Measurements from ENCODE around the gene SFT2D2. TPM values are rescaled to one million over a fixed set of nuclear protein-coding genes. Genes with fewer than 3 reads are reported as not detected.
"Not testable (repeated sequence)": the region's sequence is repeated elsewhere in the genome, so short reads cannot be mapped to it uniquely, and the experiment has no call there.

The SFT2D2 gene
- polyA plus RNA-seq (2013) = 15.6 TPM

GRCh38 chr1:168225476-168226190, at the start of gene SFT2D2:
Gene SFT2D2 (plus strand): TSS chr1:168226004. CDS start chr1:168226080, 76 bp downstream.
- Histone ChIP-seq H3K27ac (ENCODE audit: insufficient read depth in 1 of 2, low read depth in 1 of 2, low read length in 2 of 2, poor library complexity in 1 of 2, severe bottlenecking in 2 of 2) (peak within 1 kb of the TSS; percentile 53 to 78), H3K4me1 (ENCODE audit: control extremely low read depth in 1 of 4, control insufficient read depth in 4 of 4, insufficient read depth in 4 of 4, low read length in 3 of 4) (peaks cover 12 to 40% (median 32%) of the 10 kb centered on the region in 4 experiments), H3K4me3 (ENCODE audit: control insufficient read depth in 1 of 7, extremely low read depth in 1 of 7, insufficient read depth in 4 of 7, low read depth in 2 of 7, low read length in 6 of 7) (peak within 1 kb of the TSS; percentile 46 to 89 (median 80)), H3K27me3 (replicated peaks in 2 of 5; ENCODE audit: control insufficient read depth in 4 of 5, insufficient read depth in 5 of 5, low read length in 4 of 5) (no peaks in the 10 kb centered on the region), H3K36me3 (ENCODE audit: control insufficient read depth in 4 of 4, insufficient read depth in 4 of 4, low read length in 3 of 4) (peaks cover 1 to 12% (median 6%) of the 10 kb centered on the region in 4 experiments), H3K9me3 (ENCODE audit: control extremely low read depth in 1 of 5, control insufficient read depth in 4 of 5, insufficient read depth in 2 of 5, low read depth in 1 of 5, low read length in 4 of 5) (peaks cover 0 to 4% (median 0%) of the 10 kb centered on the region in 5 experiments)
- whole genome bisulfite sequencing (ENCODE audit: insufficient coverage) = 2% methylated on average over 43 of the region's 58 CpGs
- POLR2A ChIA-PET = no interaction called here
- DNase-seq = peak; percentile 71 to 91 (median 86)
- CTCF ChIA-PET = interaction anchor here (1.2 to 3.9 kb wide), 4 partner anchors 8 to 46 kb away, joined by 3 to 23 read pairs (median 8); partner anchors contain the start of gene TIPRL

DNA sequence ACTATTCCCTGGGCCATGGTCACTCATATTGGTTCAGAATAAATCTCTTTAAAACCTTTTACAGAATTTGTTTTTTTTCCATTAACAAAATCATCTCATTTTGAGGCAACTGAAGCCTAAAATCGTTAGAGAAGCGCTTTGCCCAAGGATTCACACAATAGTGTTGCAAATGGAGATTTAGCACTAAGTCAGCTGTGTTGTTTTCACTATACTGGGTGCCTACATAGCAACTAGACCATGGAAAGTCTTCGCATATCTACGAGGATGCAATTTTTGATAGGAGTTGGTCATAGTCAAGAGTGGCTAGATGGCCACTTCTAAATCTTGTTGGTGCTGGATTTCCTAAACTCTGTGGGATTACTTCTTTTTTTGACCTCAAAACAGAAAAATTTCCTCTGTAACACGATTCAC, 47.6 kb upstream of the SFT2D2 start:
- 69% methylated on average over 5 of the region's 5 CpGs for WGBS (ENCODE audit: insufficient coverage)
- no peak for DNase-seq
- no peaks in the 10 kb centered on the region for H3K9me3 ChIP-seq (ENCODE audit: control extremely low read depth in 1 of 5, control insufficient read depth in 4 of 5, insufficient read depth in 2 of 5, low read depth in 1 of 5, low read length in 4 of 5)
- H3K4me3 ChIP-seq (ENCODE audit: control insufficient read depth in 1 of 7, extremely low read depth in 1 of 7, insufficient read depth in 4 of 7, low read depth in 2 of 7, low read length in 6 of 7) = peak overlapping the region in 6 of 7 experiments; percentile 65 to 100 (median 96)
- no peaks in the 10 kb centered on the region for H3K36me3 ChIP-seq (ENCODE audit: control insufficient read depth in 4 of 4, insufficient read depth in 4 of 4, low read length in 3 of 4)
- POLR2A ChIA-PET = no interaction called here
- H3K27me3 ChIP-seq (replicated peaks in 2 of 5; ENCODE audit: control insufficient read depth in 4 of 5, insufficient read depth in 5 of 5, low read length in 4 of 5) = no peaks in the 10 kb centered on the region
- CTCF ChIA-PET = no interaction called here
- peaks cover 5 to 21% (median 13%) of the 10 kb centered on the region in 4 experiments for H3K4me1 ChIP-seq (ENCODE audit: control extremely low read depth in 1 of 4, control insufficient read depth in 4 of 4, insufficient read depth in 4 of 4, low read length in 3 of 4)
- H3K27ac ChIP-seq (ENCODE audit: insufficient read depth in 1 of 2, low read depth in 1 of 2, low read length in 2 of 2, poor library complexity in 1 of 2, severe bottlenecking in 2 of 2) = peak overlapping the region; percentile 73 to 91

GRCh38 chr1:168178638-168179437, 47.0 kb upstream of the SFT2D2 start, which contains the start of gene TIPRL:
Gene TIPRL (plus strand): TSS chr1:168178962. CDS start chr1:168179078, 116 bp downstream.
- ChIA-PET POLR2A (interaction anchor here (0.6 kb wide), 2 partner anchors 68 to 1146 kb away, joined by 3 read pairs; no protein-coding TSS in a partner anchor), CTCF (interaction anchor here (1.0 to 2.2 kb wide), 2 partner anchors 10 to 47 kb away, joined by 4 to 10 read pairs; partner anchors contain the start of gene SFT2D2)
- peaks cover 5 to 21% (median 13%) of the 10 kb centered on the region in 4 experiments for H3K4me1 ChIP-seq (ENCODE audit: control extremely low read depth in 1 of 4, control insufficient read depth in 4 of 4, insufficient read depth in 4 of 4, low read length in 3 of 4)
- H3K9me3 ChIP-seq (ENCODE audit: control extremely low read depth in 1 of 5, control insufficient read depth in 4 of 5, insufficient read depth in 2 of 5, low read depth in 1 of 5, low read length in 4 of 5) = no peaks in the 10 kb centered on the region
- peaks cover 0 to 3% (median 1%) of the 10 kb centered on the region in 4 experiments for H3K36me3 ChIP-seq (ENCODE audit: control insufficient read depth in 4 of 4, insufficient read depth in 4 of 4, low read length in 3 of 4)
- peak within 1 kb of the TSS; percentile 65 to 100 (median 95) for H3K4me3 ChIP-seq (ENCODE audit: control insufficient read depth in 1 of 7, extremely low read depth in 1 of 7, insufficient read depth in 4 of 7, low read depth in 2 of 7, low read length in 6 of 7)
- WGBS (ENCODE audit: insufficient coverage) = 0% methylated on average over 51 of the region's 56 CpGs
- H3K27me3 ChIP-seq (replicated peaks in 2 of 5; ENCODE audit: control insufficient read depth in 4 of 5, insufficient read depth in 5 of 5, low read length in 4 of 5) = no peaks in the 10 kb centered on the region
- H3K27ac ChIP-seq (ENCODE audit: insufficient read depth in 1 of 2, low read depth in 1 of 2, low read length in 2 of 2, poor library complexity in 1 of 2, severe bottlenecking in 2 of 2) = peak within 1 kb of the TSS; percentile 73 to 91
- DNase-seq = peak; percentile 93 to 96 (median 95)

GRCh38 chr1:168179438-168180147, 46.2 kb upstream of the SFT2D2 start:
- peak; percentile 4 to 78 (median 39) for DNase-seq
- H3K36me3 ChIP-seq (ENCODE audit: control insufficient read depth in 4 of 4, insufficient read depth in 4 of 4, low read length in 3 of 4) = peaks cover 0 to 10% (median 3%) of the 10 kb centered on the region in 4 experiments
- no peaks in the 10 kb centered on the region for H3K27me3 ChIP-seq (replicated peaks in 2 of 5; ENCODE audit: control insufficient read depth in 4 of 5, insufficient read depth in 5 of 5, low read length in 4 of 5)
- ChIA-PET POLR2A (interaction anchor here (0.6 kb wide), 3 partner anchors 47 to 1145 kb away, joined by 3 to 6 read pairs (median 3); no protein-coding TSS in a partner anchor), CTCF (interaction anchor here (0.9 to 2.2 kb wide), 3 partner anchors 11 to 56 kb away, joined by 3 to 10 read pairs (median 4); partner anchors contain the start of gene SFT2D2)
- H3K4me3 ChIP-seq (ENCODE audit: control insufficient read depth in 1 of 7, extremely low read depth in 1 of 7, insufficient read depth in 4 of 7, low read depth in 2 of 7, low read length in 6 of 7) = peak overlapping the region; percentile 65 to 100 (median 95)
- no peaks in the 10 kb centered on the region for H3K9me3 ChIP-seq (ENCODE audit: control extremely low read depth in 1 of 5, control insufficient read depth in 4 of 5, insufficient read depth in 2 of 5, low read depth in 1 of 5, low read length in 4 of 5)
- WGBS (ENCODE audit: insufficient coverage) = 6% methylated on average over 13 of the region's 20 CpGs
- peaks cover 5 to 21% (median 13%) of the 10 kb centered on the region in 4 experiments for H3K4me1 ChIP-seq (ENCODE audit: control extremely low read depth in 1 of 4, control insufficient read depth in 4 of 4, insufficient read depth in 4 of 4, low read length in 3 of 4)
- H3K27ac ChIP-seq (ENCODE audit: insufficient read depth in 1 of 2, low read depth in 1 of 2, low read length in 2 of 2, poor library complexity in 1 of 2, severe bottlenecking in 2 of 2) = peak overlapping the region; percentile 73 to 91

DNA sequence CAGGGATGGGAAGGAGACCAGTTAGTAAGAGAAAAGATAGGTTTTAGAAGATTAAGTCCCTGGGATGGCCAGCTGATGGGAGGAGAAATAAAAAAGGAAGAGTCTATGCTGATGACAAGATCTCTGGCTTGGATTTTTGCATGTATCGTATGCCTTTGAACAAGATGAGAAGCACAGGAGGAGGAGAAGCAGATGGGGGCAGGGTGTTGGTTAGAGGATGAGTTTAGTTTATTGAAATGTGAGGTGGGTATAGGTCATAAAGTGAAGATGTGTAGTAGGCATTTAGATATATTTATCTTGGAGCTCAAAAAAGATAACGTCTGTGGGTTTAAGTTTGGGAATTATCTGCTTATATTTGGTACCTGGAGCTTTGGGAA, 45.7 kb upstream of the SFT2D2 start:
- CTCF ChIA-PET = interaction anchor here (0.9 to 2.2 kb wide), 3 partner anchors 12 to 55 kb away, joined by 3 to 10 read pairs (median 4); partner anchors contain the start of gene SFT2D2
- peaks cover 5 to 21% (median 13%) of the 10 kb centered on the region in 4 experiments for H3K4me1 ChIP-seq (ENCODE audit: control extremely low read depth in 1 of 4, control insufficient read depth in 4 of 4, insufficient read depth in 4 of 4, low read length in 3 of 4)
- H3K27me3 ChIP-seq (replicated peaks in 2 of 5; ENCODE audit: control insufficient read depth in 4 of 5, insufficient read depth in 5 of 5, low read length in 4 of 5) = no peaks in the 10 kb centered on the region
- H3K27ac ChIP-seq (ENCODE audit: insufficient read depth in 1 of 2, low read depth in 1 of 2, low read length in 2 of 2, poor library complexity in 1 of 2, severe bottlenecking in 2 of 2) = peak overlapping the region; percentile 73 to 91
- H3K9me3 ChIP-seq (ENCODE audit: control extremely low read depth in 1 of 5, control insufficient read depth in 4 of 5, insufficient read depth in 2 of 5, low read depth in 1 of 5, low read length in 4 of 5) = no peaks in the 10 kb centered on the region
- POLR2A ChIA-PET = interaction anchor here (0.6 kb wide), 1 partner anchor 48 kb away, joined by 6 read pairs; no protein-coding TSS in a partner anchor
- peak in 1 of 3 donors; percentile 8 for DNase-seq
- peaks cover 0 to 13% (median 6%) of the 10 kb centered on the region in 4 experiments for H3K36me3 ChIP-seq (ENCODE audit: control insufficient read depth in 4 of 4, insufficient read depth in 4 of 4, low read length in 3 of 4)
- peak overlapping the region in 6 of 7 experiments; percentile 65 to 100 (median 96) for H3K4me3 ChIP-seq (ENCODE audit: control insufficient read depth in 1 of 7, extremely low read depth in 1 of 7, insufficient read depth in 4 of 7, low read depth in 2 of 7, low read length in 6 of 7)
- whole genome bisulfite sequencing (ENCODE audit: insufficient coverage) = 86% methylated on average over 2 of the region's 2 CpGs

DNA sequence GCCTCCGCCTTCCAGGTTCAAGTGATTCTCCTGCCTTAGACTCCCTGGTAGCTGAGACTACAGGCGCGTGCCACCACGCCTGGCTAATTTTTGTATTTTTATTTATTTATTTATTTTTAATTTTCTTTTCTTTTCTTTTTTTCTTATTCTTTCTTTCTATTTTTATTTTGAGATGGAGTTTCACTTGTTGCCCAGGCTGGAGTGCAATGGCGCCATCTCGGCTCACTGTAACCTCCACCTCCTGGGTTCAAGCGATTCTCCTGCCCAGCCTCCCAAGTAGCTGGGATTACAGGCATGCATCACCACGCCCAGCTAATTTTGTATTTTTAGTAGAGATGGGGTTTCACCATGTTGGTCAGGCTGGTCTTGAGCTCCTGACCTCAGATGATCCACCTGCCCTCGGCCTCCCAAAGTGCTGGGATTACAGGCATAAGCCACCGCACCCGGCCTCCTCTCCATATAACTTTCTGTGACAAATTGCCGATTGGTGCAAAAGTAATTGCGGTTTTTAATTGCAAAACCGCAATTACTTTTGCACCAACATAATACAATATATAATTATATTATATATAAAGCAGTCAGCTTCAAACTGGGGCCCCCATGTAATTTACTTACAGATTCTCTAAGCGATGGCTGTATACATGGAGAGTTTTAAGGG, 44.6 kb upstream of the SFT2D2 start:
- H3K27ac ChIP-seq (ENCODE audit: insufficient read depth in 1 of 2, low read depth in 1 of 2, low read length in 2 of 2, poor library complexity in 1 of 2, severe bottlenecking in 2 of 2); H3K9me3 ChIP-seq (ENCODE audit: control extremely low read depth in 1 of 5, control insufficient read depth in 4 of 5, insufficient read depth in 2 of 5, low read depth in 1 of 5, low read length in 4 of 5); POLR2A ChIA-PET; CTCF ChIA-PET; H3K4me3 ChIP-seq (ENCODE audit: control insufficient read depth in 1 of 7, extremely low read depth in 1 of 7, insufficient read depth in 4 of 7, low read depth in 2 of 7, low read length in 6 of 7); H3K27me3 ChIP-seq (replicated peaks in 2 of 5; ENCODE audit: control insufficient read depth in 4 of 5, insufficient read depth in 5 of 5, low read length in 4 of 5); DNase-seq: not testable (repeated sequence)
- H3K4me1 ChIP-seq (ENCODE audit: control extremely low read depth in 1 of 4, control insufficient read depth in 4 of 4, insufficient read depth in 4 of 4, low read length in 3 of 4) = peaks cover 5 to 21% (median 13%) of the 10 kb centered on the region in 4 experiments
- peaks cover 0 to 13% (median 7%) of the 10 kb centered on the region in 4 experiments for H3K36me3 ChIP-seq (ENCODE audit: control insufficient read depth in 4 of 4, insufficient read depth in 4 of 4, low read length in 3 of 4)
- WGBS (ENCODE audit: insufficient coverage) = 100% methylated on average over 1 of the region's 15 CpGs

All from common myeloid progenitor, CD34-positive (primary cell).